Measurements from ENCODE around the gene DHDH. TPM values are rescaled to one million over a fixed set of nuclear protein-coding genes. Genes with fewer than 3 reads are reported as not detected.
"Not testable (repeated sequence)": the region's sequence is repeated elsewhere in the genome, so short reads cannot be mapped to it uniquely, and the experiment has no call there.

Gene DHDH
- total RNA-seq, 4 donors from 2014 or later: 0.95 to 2.9 TPM; not detected in 2

- H3K4me3 ChIP-seq: no peak overlapping the region
- no peaks in the 10 kb centered on the region for H3K27me3 ChIP-seq
- peaks cover 32 to 100% (median 33%) of the 10 kb centered on the region in 3 donors for H3K36me3 ChIP-seq
- intact Hi-C loops (cut with DNase I): no loop called here
- no peak for TF ChIP-seq POLR2A (IDR thresholded peaks at IDR 0.05)
- no peak for TF ChIP-seq CTCF (IDR thresholded peaks at IDR 0.05)
- no peaks in the 10 kb centered on the region for H3K4me1 ChIP-seq
- no peak overlapping the region for H3K27ac ChIP-seq
- no peak for DNase-seq
- H3K9me3 ChIP-seq: no peaks in the 10 kb centered on the region
- 88 to 91% methylated on average over 14 to 16 of the region's 18 CpGs for WGBS, 2 donors
These were observed 14.7 kb upstream of the DHDH start for GRCh38 chr19:48918801-48919247.

DNA sequence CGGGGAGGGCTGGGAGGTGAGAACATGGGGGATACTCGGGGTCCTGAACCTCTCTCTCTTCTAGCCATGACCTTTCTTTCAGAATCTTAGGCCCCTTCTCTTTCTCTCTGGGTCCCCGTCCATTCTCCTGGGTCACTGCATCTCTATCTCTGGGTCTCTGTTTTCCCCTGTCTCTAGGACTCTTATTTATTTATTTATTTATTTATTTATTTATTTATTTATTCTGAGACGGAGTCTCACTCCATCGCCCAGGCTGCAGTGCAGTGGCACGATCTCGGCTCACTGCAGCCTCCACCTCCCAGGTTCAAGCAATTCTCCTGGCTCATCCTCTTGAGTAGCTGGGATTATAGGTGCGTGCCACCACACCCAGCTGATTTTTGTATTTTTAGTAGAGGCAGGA is 14.2 kb upstream of the DHDH start:
- peaks cover 28 to 97% (median 29%) of the 10 kb centered on the region in 3 donors for H3K36me3 ChIP-seq
- H3K27ac ChIP-seq; intact Hi-C loops (cut with DNase I); H3K4me1 ChIP-seq; H3K27me3 ChIP-seq; H3K9me3 ChIP-seq; H3K4me3 ChIP-seq; DNase-seq: not testable (repeated sequence)
- 92 to 93% methylated on average over 6 to 8 of the region's 8 CpGs for WGBS, 2 donors

DNA sequence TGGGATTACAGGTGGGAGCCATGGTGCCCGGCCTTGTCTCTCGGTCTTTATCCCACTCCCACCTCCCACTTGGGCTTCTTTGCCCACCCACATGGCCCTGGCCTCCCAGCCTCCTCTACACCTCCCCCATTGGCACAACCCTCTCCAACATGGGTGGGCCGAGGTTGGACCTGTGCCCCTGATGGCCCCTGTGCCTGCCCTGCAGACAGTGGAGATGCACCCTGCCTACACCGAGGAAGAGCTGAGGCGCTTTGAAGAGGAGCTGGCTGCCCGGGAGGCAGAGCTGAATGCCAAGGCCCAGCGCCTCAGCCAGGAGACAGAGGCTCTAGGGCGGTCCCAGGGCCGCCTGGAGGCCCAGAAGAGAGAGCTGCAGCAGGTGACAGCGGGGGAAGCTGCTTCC is 12.6 kb upstream of the DHDH start:
- Histone ChIP-seq H3K27ac (no peak overlapping the region), H3K27me3 (no peaks in the 10 kb centered on the region), H3K4me1 (peaks cover 0 to 5% (median 0%) of the 10 kb centered on the region in 3 donors), H3K36me3 (peaks cover 17 to 80% (median 29%) of the 10 kb centered on the region in 3 donors), H3K4me3 (no peak overlapping the region), H3K9me3 (no peaks in the 10 kb centered on the region)
- intact Hi-C loops (cut with DNase I): no loop called here
- 50% methylated on average over 2 of the region's 10 CpGs; no CpG with 5 or more reads in 1 of the 2 donors for WGBS, 2 donors
- no peak for DNase-seq
- TF ChIP-seq POLR2A (IDR thresholded peaks at IDR 0.05): no peak
- TF ChIP-seq CTCF (IDR thresholded peaks at IDR 0.05): no peak

- peaks cover 3 to 15% (median 5%) of the 10 kb centered on the region in 3 donors for H3K4me1 ChIP-seq
These were observed 11.6 kb upstream of the DHDH start for GRCh38 chr19:48921721-48922500.

More at GRCh38 chr19:48921721-48922500, 11.6 kb upstream of the DHDH start:
- Histone ChIP-seq H3K9me3 (no peaks in the 10 kb centered on the region), H3K27me3 (no peaks in the 10 kb centered on the region), H3K4me3 (no peak overlapping the region), H3K27ac (no peak overlapping the region), H3K36me3 (peaks cover 10 to 71% (median 29%) of the 10 kb centered on the region in 3 donors)
- 78 to 97% methylated on average over 3 to 7 of the region's 12 CpGs for WGBS, 2 donors
- intact Hi-C loops (cut with DNase I): no loop called here
- no peak for DNase-seq
- TF ChIP-seq CTCF (IDR thresholded peaks at IDR 0.05) (no peak), POLR2A (IDR thresholded peaks at IDR 0.05) (no peak)
